GM19035 (cell line): ENCODE results near the gene UFSP1.
"Not testable (repeated sequence)": the region's sequence is repeated elsewhere in the genome, so short reads cannot be mapped to it uniquely, and the experiment has no call there.

ENCODE experiments used
- ATAC-seq: cut with Tn5 transposase; IDR thresholded peaks from one replicate; pipeline ENCODE4 v1.9.1; 2021; ENCODE audit not compliant: unreplicated experiment

Gene UFSP1

DNA sequence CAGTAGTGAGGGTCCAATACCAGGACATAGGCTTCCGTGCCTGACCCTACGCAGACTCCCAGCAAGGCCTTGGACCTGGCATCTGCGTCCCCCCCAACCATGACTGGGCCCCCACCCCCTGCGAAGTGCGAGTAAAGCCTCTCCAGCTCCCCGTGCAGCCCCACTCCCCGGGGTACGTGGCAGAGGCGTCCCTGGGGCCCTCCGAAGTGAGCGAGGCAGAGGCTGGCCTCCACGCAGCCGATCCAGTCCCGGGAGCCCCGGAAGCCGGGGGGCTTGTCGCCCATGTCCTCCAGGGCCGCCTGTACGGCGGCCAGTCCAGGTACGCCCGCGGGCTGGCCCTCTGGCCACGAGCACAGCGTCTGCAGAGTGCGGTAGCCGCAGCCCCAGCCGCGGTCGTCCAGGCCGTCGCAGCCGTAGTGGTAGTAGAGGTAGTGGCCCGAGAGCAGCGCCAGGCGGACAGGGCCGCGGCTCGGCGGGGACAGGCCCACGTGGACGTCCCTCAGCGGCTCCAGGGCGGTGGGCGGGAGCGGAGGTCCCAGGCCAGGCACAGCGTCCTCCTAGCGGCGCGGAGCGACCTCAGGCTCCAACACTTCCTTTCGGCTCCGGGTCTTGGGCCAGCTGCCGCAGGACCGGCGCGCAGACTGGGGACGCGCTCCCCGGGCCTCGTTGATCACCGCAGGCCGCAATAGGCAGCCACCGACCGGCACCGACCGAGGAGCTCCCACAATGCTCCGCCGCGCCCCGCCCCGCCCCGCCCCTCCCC is at the start of gene UFSP1:
Gene UFSP1 (minus strand): TSS at position 728 of the 763 bp plus-strand sequence. CDS start 444 bp downstream, at position 284.
- peak; percentile 26 for ATAC-seq

- ATAC-seq = not testable (repeated sequence)
Measured at GRCh38 chr7:100936167-100936566, 46.7 kb upstream of the UFSP1 start.

GRCh38 chr7:100935381-100935780 is 45.9 kb upstream of the UFSP1 start:
- ATAC-seq = not testable (repeated sequence)

- no peak for ATAC-seq
Measured at GRCh38 chr7:100933734-100934133, 44.2 kb upstream of the UFSP1 start.

- no peak for ATAC-seq
Measured at GRCh38 chr7:100929808-100930174, 40.3 kb upstream of the UFSP1 start.

GRCh38 chr7:100923616-100924015 is 34.1 kb upstream of the UFSP1 start:
- ATAC-seq = not testable (repeated sequence)

- no peak for ATAC-seq
Measured at GRCh38 chr7:100921039-100921438, 31.5 kb upstream of the UFSP1 start.

DNA sequence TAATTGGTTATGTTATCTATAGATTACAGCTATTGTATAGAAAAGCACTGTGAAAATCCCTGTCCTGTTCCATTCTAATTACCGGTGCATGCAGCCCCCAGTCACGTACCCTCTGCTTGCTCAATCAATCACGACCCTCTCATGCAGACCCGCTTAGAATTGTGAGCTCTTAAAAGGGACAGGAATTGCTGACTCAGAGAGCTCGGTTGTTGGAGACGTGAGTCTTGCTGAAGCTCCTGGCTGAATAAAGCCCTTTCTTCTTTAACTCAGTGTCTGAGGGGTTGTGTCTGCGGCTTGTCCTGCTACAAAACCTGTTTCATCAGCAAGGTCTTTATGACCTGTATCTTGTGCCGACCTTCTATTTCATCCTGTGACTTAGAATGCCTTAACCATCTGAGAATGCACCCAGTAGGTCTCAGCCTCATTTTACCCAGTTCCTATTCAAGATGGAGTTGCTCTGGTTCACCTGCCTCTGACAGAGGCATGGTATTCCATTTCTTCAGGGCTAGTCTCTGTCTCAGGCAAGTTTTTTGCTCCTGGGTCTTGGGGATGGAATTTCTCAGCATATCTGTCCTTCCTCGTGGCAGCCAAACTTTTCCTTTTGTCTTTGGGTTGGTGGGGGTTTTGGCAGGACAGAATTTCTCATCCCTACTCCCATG is 30.4 kb upstream of the UFSP1 start:
- ATAC-seq = not testable (repeated sequence)

DNA sequence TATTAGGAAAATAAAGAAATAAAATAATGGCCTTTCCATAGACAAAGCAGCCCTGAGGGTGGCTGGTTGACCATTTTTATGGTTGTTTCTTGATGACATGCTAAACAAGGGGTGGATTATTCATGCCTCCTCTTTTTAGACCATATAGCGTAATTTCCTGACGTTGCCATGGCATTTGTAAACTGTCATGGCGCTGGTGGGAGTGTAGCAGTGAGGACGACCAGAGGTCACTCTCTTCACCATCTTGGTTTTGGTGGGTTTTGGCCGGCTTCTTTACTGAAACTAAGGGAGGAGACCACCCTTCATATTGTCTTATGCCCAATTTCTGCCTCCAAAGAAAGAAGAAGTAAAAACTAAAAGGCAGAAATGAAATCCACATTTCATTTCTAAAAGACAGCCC is 29.8 kb upstream of the UFSP1 start:
- not testable (repeated sequence) for ATAC-seq

GRCh38 chr7:100914879-100915447 is 25.4 kb upstream of the UFSP1 start:
- no peak for ATAC-seq

DNA sequence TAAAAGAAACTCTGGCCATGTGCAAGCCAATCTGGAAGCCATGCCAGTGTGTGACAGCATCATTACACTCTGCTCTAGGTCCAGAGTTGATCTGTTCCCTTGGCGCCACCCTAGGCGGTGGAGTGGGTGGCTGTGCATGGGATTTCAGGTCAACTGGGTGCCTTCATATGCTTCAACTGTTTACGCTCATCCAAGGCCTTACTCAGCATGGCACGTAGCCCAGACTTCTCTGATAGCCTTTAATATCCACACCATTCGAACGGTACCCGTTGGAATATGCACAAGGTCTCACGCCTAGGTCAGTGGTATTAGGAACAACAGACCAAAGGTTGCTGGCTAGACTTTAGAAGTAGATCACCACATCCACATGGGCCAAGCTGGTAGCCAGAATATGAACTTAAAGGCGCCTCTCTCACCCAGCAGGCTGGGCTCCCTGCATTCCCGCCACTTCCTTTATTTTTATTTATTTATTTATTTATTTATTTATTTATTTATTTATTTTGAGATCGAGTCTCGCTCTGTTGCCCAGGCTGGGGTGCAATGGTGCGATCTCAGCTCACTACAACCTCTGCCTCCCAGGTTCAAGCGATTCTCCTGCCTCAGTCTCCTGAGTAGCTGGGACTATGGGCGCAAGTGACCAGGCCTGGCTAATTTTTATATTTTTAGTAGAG is 24.8 kb upstream of the UFSP1 start:
- ATAC-seq = no peak

GRCh38 chr7:100911484-100911883 is 22.0 kb upstream of the UFSP1 start:
- ATAC-seq = no peak

- ATAC-seq = not testable (repeated sequence)
Measured at GRCh38 chr7:100910443-100910842, 20.9 kb upstream of the UFSP1 start.

- no peak for ATAC-seq
Measured at GRCh38 chr7:100908512-100908911, 19.0 kb upstream of the UFSP1 start.

DNA sequence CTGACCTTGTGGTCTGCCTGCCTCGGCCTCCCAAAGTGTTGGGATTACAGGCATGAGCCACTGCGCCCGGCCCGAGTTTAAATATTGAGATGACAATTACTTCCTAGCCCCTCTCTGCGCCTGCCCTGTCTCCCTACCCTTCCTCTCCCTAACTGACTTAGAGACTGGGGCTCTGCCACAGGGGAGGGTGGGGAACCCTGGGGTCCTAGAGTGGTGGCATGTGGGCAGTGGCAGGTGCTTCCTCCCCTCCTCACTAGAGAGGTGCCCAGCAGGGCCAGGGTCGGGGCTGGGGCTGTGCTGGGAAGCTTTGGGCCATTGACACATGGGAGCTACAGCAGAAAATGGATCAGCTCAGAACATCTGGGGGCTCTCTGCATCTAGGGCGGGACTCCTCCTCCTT is 13.1 kb upstream of the UFSP1 start:
- ATAC-seq = no peak

DNA sequence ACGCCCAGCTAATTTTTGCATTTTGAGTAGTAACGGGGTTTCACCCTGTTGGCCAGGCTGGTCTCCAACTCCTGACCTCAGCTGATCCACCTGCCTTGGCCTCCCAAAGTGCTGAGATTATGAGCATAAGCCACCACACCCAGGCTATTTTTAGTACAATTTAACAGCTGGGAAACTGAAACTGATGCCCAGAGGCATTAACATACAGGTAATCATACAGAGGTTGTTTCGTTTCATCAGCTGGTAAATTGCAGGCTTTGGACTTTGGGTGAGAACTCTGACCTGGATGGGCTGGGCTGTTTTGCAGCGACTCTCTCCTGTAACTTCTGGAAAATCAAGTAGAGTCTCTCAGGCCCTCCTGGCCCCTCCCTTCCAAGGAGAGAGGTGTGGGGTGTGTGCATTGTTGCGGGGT is 12.4 kb upstream of the UFSP1 start:
- no peak for ATAC-seq

DNA sequence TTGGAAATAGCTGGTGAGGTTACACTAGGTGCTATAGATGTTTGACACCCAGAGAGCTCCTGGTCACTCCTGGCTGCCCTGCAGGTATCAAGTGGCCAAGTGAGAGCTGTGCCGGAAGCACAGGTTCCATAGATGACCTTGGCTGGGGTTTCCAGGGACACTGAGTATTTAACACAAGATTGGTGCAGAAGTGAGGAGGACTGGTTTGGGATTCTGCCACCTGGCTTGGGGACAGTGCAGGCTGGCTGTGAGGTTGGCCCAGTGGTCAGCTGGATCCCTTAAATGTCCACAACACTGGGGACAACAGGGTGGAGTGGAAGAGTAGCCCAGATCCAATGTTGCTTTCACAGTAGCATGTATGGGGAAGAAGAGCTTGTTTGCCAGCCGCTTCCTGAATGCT is 11.5 kb upstream of the UFSP1 start:
- no peak for ATAC-seq

GRCh38 chr7:100899432-100899831 is 9.9 kb upstream of the UFSP1 start:
- no peak for ATAC-seq

DNA sequence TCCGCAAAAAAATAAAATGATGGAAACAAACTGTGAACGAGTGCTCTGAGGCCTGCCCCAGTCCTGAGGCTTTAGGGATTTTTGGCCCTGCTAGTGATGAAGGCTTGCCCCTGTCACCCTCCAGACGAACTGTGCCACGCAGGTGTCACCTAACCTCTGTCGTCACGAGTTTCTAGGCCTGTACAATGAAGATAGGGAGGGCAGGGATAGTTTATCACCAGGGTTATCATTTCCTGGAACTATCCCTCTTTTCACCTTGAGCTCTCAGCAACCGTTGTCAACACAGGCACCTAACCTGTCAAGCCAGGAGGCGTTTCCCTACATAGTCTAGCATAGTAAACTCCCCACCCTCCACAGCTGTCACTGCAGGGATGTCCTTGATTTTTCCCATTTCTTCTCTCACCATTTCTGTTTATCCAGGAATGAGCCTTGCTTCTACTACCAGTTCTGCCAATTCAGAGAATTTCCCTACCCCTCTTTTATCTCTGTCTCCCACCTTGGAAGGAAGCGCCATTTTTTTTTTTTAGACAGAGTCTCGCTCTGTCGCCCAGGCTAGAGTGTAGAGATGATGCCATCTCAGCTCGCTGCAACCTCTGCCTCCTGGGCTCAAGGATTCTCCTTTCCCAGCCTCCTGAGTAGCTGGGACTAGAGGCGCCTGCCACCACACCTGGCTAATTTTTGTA is 8.4 kb upstream of the UFSP1 start:
- ATAC-seq = no peak

DNA sequence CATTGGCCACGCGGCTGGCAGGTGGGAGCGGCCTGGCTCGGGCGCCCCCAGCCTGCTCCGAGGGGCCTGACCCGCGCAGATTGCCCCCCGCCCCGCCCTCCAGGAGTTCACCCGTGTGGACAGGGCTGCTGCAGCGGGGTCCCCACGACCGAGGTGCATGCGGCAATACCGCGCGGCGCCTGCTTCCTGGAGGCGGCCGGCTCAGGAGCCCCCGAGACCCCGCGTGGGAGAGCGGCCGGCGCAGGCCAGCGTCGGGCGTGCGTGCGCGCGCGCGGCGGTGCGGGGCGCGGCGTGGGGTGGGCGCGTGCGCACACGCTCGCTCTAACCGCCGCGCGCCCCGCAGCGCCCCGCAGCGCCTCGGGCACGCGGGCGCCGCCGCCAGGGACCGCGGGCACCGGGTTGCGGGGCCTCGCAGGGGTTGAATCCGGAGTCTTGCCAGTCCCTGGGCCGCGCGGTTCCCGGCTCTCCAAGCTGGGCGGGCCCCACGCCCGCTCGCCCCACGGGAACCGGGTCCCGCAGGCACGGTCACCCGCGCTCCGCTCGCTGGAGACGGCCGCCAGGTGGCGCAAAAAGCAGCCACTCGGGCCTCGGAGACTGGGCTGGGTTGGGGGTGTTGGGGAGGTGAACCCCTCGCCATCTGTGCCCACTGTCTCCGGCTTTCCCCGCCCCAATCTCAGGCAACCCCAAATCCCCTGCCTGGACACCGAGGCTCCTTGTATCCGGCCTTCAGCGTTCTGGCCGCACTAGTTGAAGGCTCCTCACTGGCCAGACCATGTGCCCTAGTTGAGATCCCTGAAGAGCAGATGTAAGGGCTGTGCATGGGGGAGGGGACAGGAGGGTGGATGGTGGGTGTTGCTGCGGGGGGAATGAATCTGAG is 7.5 kb upstream of the UFSP1 start:
- no peak for ATAC-seq
